Measurements from ENCODE around the gene PIEZO1.

Gene PIEZO1

GRCh38 chr16:88719933-88720296 is 65.1 kb downstream of the PIEZO1 start:
- DNase-seq (ENCODE audit: low spot score) = no peak

- DNase-seq (ENCODE audit: low spot score) = no peak
Measured at GRCh38 chr16:88719267-88719932, 65.6 kb downstream of the PIEZO1 start.

- no peak for DNase-seq (ENCODE audit: low spot score)
Measured at GRCh38 chr16:88718178-88718577, 66.8 kb downstream of the PIEZO1 start.

- DNase-seq (ENCODE audit: low spot score) = no peak
Measured at GRCh38 chr16:88716601-88717001, 68.4 kb downstream of the PIEZO1 start.

GRCh38 chr16:88716201-88716600 is 68.8 kb downstream of the PIEZO1 start:
- no peak for DNase-seq (ENCODE audit: low spot score)

- DNase-seq (ENCODE audit: low spot score) = no peak
Measured at GRCh38 chr16:88715312-88716190, 69.5 kb downstream of the PIEZO1 start.

GRCh38 chr16:88714420-88715302 is 70.4 kb downstream of the PIEZO1 start:
- DNase-seq (ENCODE audit: low spot score) = no peak

GRCh38 chr16:88713568-88714419 is 71.2 kb downstream of the PIEZO1 start:
- DNase-seq (ENCODE audit: low spot score) = no peak

- DNase-seq (ENCODE audit: low spot score) = no peak
Measured at GRCh38 chr16:88713054-88713453, 72.0 kb downstream of the PIEZO1 start.

- no peak for DNase-seq (ENCODE audit: low spot score)
Measured at GRCh38 chr16:88712362-88712979, 72.5 kb downstream of the PIEZO1 start.

- DNase-seq (ENCODE audit: low spot score) = no peak
Measured at GRCh38 chr16:88711750-88712340, 73.2 kb downstream of the PIEZO1 start.

GRCh38 chr16:88710556-88710955 is 74.5 kb downstream of the PIEZO1 start:
- DNase-seq (ENCODE audit: low spot score) = no peak

GRCh38 chr16:88706965-88707826 is 77.8 kb downstream of the PIEZO1 start:
- no peak for DNase-seq (ENCODE audit: low spot score)

- peak; percentile 87 for DNase-seq (ENCODE audit: low spot score)
Measured at GRCh38 chr16:88706229-88706964, 78.6 kb downstream of the PIEZO1 start, which contains the start of the genes CTU2 and RNF166. CTU2 (plus strand) TSS chr16:88706503; CDS start chr16:88706531, 28 bp downstream. RNF166 (minus strand) TSS chr16:88706408; CDS start chr16:88706325, 83 bp downstream.

GRCh38 chr16:88705801-88706228 is 79.2 kb downstream of the PIEZO1 start:
- DNase-seq (ENCODE audit: low spot score) = no peak

GRCh38 chr16:88705076-88705684 is 79.8 kb downstream of the PIEZO1 start:
- peak; percentile 40 for DNase-seq (ENCODE audit: low spot score)

GRCh38 chr16:88703486-88704309 is 81.3 kb downstream of the PIEZO1 start:
- DNase-seq (ENCODE audit: low spot score) = peak; percentile 68
